Fibroblast of skin of right quadriceps (primary cell): ENCODE measurements around the gene ADCY9.
A peak's percentile ranks its signal among the peaks of the same experiment; 100 is the strongest.
"Not testable (repeated sequence)": the region's sequence is repeated elsewhere in the genome, so short reads cannot be mapped to it uniquely, and the experiment has no call there.

ENCODE experiments used
- DNase-seq: peaks from one replicate; pipeline ENCODE4 v3.0.0-alpha.2; 2013

Gene ADCY9

GRCh38 chr16:4116325-4117249 is at the start of gene ADCY9:
Gene ADCY9, minus strand, starts transcription at chr16:4116442. Its CDS starts 1,000 bp downstream, at chr16:4115442.
- peak; percentile 84 for DNase-seq

GRCh38 chr16:4160658-4161430 is 44.6 kb upstream of the ADCY9 start:
- no peak for DNase-seq

- peak; percentile 35 for DNase-seq
Observed at GRCh38 chr16:4159726-4160125, 43.5 kb upstream of the ADCY9 start.

- DNase-seq = no peak
Observed at GRCh38 chr16:4158143-4159093, 42.2 kb upstream of the ADCY9 start.

GRCh38 chr16:4157376-4157825 is 41.2 kb upstream of the ADCY9 start:
- DNase-seq = no peak

- not testable (repeated sequence) for DNase-seq
Observed at GRCh38 chr16:4156503-4156902, 40.3 kb upstream of the ADCY9 start.

- DNase-seq = not testable (repeated sequence)
Observed at GRCh38 chr16:4153364-4153763, 37.1 kb upstream of the ADCY9 start.

GRCh38 chr16:4152267-4152666 is 36.0 kb upstream of the ADCY9 start:
- no peak for DNase-seq

- no peak for DNase-seq
Observed at GRCh38 chr16:4147236-4147635, 31.0 kb upstream of the ADCY9 start.

GRCh38 chr16:4142268-4142667 is 26.0 kb upstream of the ADCY9 start:
- no peak for DNase-seq

- no peak for DNase-seq
Observed at GRCh38 chr16:4141604-4142003, 25.4 kb upstream of the ADCY9 start.

- DNase-seq = peak; percentile 25
Observed at GRCh38 chr16:4140652-4141051, 24.4 kb upstream of the ADCY9 start.

- DNase-seq = no peak
Observed at GRCh38 chr16:4139968-4140367, 23.7 kb upstream of the ADCY9 start.

- DNase-seq = no peak
Observed at GRCh38 chr16:4138713-4139112, 22.5 kb upstream of the ADCY9 start.

GRCh38 chr16:4137438-4137837 is 21.2 kb upstream of the ADCY9 start:
- DNase-seq = no peak

GRCh38 chr16:4136229-4136813 is 20.1 kb upstream of the ADCY9 start:
- DNase-seq = no peak

GRCh38 chr16:4135537-4135936 is 19.3 kb upstream of the ADCY9 start:
- no peak for DNase-seq

- DNase-seq = no peak
Observed at GRCh38 chr16:4133897-4134372, 17.7 kb upstream of the ADCY9 start.

- no peak for DNase-seq
Observed at GRCh38 chr16:4131621-4132020, 15.4 kb upstream of the ADCY9 start.

GRCh38 chr16:4124535-4125294 is 8.5 kb upstream of the ADCY9 start:
- no peak for DNase-seq

- DNase-seq = peak; percentile 10
Observed at GRCh38 chr16:4123616-4124300, 7.5 kb upstream of the ADCY9 start.
